GM12891 (cell line): ENCODE data around the gene ADORA2A.

Experiments used
- POLR2A ChIP-seq: IDR thresholded peaks from 2 replicates; pipeline ENCODE4 v1.6.1; 2011; ENCODE audit warnings: low read depth, low read length, control low read depth
- POLR2AphosphoS5 ChIP-seq: IDR thresholded peaks from 2 replicates; pipeline ENCODE4 v1.6.1; 2011; ENCODE audit warnings: low read depth, low read length, control low read depth
- POU2F2 ChIP-seq: IDR thresholded peaks from 2 replicates; pipeline ENCODE4 v1.6.1; 2011; ENCODE audit warnings: low read depth, mild to moderate bottlenecking, control low read depth, low read length, moderate library complexity
- SPI1 ChIP-seq: IDR thresholded peaks from 2 replicates; pipeline ENCODE4 v1.6.1; 2011; ENCODE audit warnings: low read depth, low read length, control low read depth
- TAF1 ChIP-seq: IDR thresholded peaks from 2 replicates; pipeline ENCODE4 v1.6.1; 2011; ENCODE audit warnings: low read depth, low read length, control low read depth

- TF ChIP-seq TAF1: no peak
- no peak for TF ChIP-seq POU2F2
- TF ChIP-seq POLR2A: no peak
- no peak for TF ChIP-seq POLR2AphosphoS5
- TF ChIP-seq SPI1: no peak
Measured at GRCh38 chr22:24383061-24383460, 44.3 kb upstream of the ADORA2A start.
